ENCODE data around the gene DHDH. TPM values are rescaled to one million over a fixed set of nuclear protein-coding genes. Genes with fewer than 3 reads are reported as not detected.

DHDH gene
- total and polyA plus RNA-seq, 2 of the 13 experiments (the other 11 are each of a cell fraction or from before 2014, with no cell fraction given): 0.13 to 0.91 TPM

DNA sequence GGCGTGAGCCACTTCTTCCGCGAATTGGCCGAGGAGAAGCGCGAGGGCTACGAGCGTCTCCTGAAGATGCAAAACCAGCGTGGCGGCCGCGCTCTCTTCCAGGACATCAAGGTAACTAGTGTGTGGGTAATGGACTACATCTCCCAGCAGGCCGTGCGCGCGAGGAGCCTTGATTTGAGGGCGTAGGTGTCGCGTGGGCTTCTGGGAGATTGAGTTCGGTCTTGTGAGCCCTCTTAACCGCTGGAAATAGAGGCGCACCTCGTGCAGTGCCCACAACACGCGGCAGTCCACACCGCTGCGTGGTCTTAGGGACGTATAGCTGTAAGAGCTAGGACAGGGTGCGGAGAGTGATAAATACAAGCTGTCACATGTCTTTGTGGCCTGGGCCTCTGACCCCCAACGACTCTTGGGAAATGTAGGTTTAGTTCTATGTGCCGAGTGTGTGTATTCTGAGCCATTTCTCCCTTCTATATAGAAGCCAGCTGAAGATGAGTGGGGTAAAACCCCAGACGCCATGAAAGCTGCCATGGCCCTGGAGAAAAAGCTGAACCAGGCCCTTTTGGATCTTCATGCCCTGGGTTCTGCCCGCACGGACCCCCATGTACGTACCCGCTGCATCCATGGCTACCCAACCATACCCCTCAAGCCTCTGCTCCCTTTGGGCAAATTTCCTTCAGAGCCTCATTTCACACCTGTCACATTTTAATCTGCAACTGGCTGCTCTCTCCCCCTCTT, 32.5 kb downstream of the DHDH start (continued):
- TF ChIP-seq, protein P1, sequence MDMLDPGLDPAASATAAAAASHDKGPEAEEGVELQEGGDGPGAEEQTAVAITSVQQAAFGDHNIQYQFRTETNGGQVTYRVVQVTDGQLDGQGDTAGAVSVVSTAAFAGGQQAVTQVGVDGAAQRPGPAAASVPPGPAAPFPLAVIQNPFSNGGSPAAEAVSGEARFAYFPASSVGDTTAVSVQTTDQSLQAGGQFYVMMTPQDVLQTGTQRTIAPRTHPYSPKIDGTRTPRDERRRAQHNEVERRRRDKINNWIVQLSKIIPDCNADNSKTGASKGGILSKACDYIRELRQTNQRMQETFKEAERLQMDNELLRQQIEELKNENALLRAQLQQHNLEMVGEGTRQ (IDR thresholded peaks at IDR 0.05; ENCODE audit: low read depth, low read length): no peak
- TF ChIP-seq, protein P1 (CRISPR knock-in tag; IDR thresholded peaks at IDR 0.05; ENCODE audit: borderline replicate concordance): no peak
- TF ChIP-seq, protein P2, sequence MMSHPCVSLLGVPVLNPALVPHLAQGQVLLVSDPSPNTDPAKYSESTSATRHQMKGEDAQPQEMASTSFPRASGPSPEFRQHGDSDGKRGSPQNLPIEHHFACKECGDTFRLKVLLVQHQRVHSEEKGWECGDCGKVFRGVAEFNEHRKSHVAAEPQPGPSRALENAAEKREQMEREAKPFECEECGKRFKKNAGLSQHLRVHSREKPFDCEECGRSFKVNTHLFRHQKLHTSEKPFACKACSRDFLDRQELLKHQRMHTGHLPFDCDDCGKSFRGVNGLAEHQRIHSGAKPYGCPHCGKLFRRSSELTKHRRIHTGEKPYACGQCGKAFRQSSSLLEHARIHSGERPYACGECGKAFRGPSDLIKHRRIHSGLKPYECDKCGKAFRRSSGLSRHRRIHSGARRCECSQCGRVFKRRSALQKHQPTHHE (CRISPR knock-in tag; IDR thresholded peaks at IDR 0.05; ENCODE audit: borderline replicate concordance): no peak
- TF ChIP-seq, protein P3, sequence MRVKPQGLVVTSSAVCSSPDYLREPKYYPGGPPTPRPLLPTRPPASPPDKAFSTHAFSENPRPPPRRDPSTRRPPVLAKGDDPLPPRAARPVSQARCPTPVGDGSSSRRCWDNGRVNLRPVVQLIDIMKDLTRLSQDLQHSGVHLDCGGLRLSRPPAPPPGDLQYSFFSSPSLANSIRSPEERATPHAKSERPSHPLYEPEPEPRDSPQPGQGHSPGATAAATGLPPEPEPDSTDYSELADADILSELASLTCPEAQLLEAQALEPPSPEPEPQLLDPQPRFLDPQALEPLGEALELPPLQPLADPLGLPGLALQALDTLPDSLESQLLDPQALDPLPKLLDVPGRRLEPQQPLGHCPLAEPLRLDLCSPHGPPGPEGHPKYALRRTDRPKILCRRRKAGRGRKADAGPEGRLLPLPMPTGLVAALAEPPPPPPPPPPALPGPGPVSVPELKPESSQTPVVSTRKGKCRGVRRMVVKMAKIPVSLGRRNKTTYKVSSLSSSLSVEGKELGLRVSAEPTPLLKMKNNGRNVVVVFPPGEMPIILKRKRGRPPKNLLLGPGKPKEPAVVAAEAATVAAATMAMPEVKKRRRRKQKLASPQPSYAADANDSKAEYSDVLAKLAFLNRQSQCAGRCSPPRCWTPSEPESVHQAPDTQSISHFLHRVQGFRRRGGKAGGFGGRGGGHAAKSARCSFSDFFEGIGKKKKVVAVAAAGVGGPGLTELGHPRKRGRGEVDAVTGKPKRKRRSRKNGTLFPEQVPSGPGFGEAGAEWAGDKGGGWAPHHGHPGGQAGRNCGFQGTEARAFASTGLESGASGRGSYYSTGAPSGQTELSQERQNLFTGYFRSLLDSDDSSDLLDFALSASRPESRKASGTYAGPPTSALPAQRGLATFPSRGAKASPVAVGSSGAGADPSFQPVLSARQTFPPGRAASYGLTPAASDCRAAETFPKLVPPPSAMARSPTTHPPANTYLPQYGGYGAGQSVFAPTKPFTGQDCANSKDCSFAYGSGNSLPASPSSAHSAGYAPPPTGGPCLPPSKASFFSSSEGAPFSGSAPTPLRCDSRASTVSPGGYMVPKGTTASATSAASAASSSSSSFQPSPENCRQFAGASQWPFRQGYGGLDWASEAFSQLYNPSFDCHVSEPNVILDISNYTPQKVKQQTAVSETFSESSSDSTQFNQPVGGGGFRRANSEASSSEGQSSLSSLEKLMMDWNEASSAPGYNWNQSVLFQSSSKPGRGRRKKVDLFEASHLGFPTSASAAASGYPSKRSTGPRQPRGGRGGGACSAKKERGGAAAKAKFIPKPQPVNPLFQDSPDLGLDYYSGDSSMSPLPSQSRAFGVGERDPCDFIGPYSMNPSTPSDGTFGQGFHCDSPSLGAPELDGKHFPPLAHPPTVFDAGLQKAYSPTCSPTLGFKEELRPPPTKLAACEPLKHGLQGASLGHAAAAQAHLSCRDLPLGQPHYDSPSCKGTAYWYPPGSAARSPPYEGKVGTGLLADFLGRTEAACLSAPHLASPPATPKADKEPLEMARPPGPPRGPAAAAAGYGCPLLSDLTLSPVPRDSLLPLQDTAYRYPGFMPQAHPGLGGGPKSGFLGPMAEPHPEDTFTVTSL (CRISPR knock-in tag; IDR thresholded peaks at IDR 0.05; ENCODE audit: borderline replicate concordance): no peak
- TF ChIP-seq JARID2 (CRISPR knock-in tag; IDR thresholded peaks at IDR 0.05; ENCODE audit: insufficient replicate concordance): no peak
- no peak for TF ChIP-seq ZNF724P (CRISPR knock-in tag; IDR thresholded peaks at IDR 0.05; ENCODE audit: borderline replicate concordance)
- TF ChIP-seq NFIC (IDR thresholded peaks at IDR 0.05; ENCODE audit: low read length): no peak
- no peak; the same call in 1 of the 2 replicates for TF ChIP-seq RXRA (CRISPR knock-in tag; IDR thresholded peaks at IDR 0.05)
- no peak for TF ChIP-seq ZFP41 (CRISPR knock-in tag; IDR thresholded peaks at IDR 0.05; ENCODE audit: borderline replicate concordance)
- TF ChIP-seq ELF1 (CRISPR knock-in tag; IDR thresholded peaks at IDR 0.05): 0 out of 2 replicates have a peak, but pooled peaks have one; percentile 5
- no peak for TF ChIP-seq ZSCAN25 (CRISPR knock-in tag; IDR thresholded peaks at IDR 0.05)
- TF ChIP-seq, protein P4, sequence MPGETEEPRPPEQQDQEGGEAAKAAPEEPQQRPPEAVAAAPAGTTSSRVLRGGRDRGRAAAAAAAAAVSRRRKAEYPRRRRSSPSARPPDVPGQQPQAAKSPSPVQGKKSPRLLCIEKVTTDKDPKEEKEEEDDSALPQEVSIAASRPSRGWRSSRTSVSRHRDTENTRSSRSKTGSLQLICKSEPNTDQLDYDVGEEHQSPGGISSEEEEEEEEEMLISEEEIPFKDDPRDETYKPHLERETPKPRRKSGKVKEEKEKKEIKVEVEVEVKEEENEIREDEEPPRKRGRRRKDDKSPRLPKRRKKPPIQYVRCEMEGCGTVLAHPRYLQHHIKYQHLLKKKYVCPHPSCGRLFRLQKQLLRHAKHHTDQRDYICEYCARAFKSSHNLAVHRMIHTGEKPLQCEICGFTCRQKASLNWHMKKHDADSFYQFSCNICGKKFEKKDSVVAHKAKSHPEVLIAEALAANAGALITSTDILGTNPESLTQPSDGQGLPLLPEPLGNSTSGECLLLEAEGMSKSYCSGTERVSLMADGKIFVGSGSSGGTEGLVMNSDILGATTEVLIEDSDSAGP (CRISPR knock-in tag; IDR thresholded peaks at IDR 0.05; ENCODE audit: borderline replicate concordance): peak; percentile 61
- no peak for TF ChIP-seq ZNF7 (CRISPR knock-in tag; IDR thresholded peaks at IDR 0.05)
- TF ChIP-seq JUN (CRISPR knock-in tag; IDR thresholded peaks at IDR 0.05): no peak; the same call in 1 of the 2 replicates
- TF ChIP-seq, protein P5, sequence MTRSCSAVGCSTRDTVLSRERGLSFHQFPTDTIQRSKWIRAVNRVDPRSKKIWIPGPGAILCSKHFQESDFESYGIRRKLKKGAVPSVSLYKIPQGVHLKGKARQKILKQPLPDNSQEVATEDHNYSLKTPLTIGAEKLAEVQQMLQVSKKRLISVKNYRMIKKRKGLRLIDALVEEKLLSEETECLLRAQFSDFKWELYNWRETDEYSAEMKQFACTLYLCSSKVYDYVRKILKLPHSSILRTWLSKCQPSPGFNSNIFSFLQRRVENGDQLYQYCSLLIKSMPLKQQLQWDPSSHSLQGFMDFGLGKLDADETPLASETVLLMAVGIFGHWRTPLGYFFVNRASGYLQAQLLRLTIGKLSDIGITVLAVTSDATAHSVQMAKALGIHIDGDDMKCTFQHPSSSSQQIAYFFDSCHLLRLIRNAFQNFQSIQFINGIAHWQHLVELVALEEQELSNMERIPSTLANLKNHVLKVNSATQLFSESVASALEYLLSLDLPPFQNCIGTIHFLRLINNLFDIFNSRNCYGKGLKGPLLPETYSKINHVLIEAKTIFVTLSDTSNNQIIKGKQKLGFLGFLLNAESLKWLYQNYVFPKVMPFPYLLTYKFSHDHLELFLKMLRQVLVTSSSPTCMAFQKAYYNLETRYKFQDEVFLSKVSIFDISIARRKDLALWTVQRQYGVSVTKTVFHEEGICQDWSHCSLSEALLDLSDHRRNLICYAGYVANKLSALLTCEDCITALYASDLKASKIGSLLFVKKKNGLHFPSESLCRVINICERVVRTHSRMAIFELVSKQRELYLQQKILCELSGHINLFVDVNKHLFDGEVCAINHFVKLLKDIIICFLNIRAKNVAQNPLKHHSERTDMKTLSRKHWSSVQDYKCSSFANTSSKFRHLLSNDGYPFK (CRISPR knock-in tag; IDR thresholded peaks at IDR 0.05; ENCODE audit: borderline replicate concordance): no peak
